ENCODE measurements around the gene PLIN3. TPM values are rescaled to one million over a fixed set of nuclear protein-coding genes. Genes with fewer than 3 reads are reported as not detected.
"Not testable (repeated sequence)": the region's sequence is repeated elsewhere in the genome, so short reads cannot be mapped to it uniquely, and the experiment has no call there.

PLIN3 gene
- 10 to 100 TPM; 34.2 to 54.6 (median 40.5) TPM for polyA plus RNA-seq (ENCODE audit: insufficient read depth in 1 of 5, insufficient read length in 5 of 5, low replicate concordance in 1 of 5)
- long read RNA-seq, donor 1, transcript PLIN3-201 (8 exons, 2,333 nt) = major isoform, 34 of 45 reads
- long read RNA-seq, donor 1, partial matches to known transcripts = 10 of 45 reads
- long read RNA-seq, donor 1, other reads (novel, unspliced or antisense) = 0 of 45 reads
- long read RNA-seq, donor 2, transcript PLIN3-201 (8 exons, 2,333 nt) = major isoform, 26 of 41 reads
- long read RNA-seq, donor 2, partial matches to known transcripts = 15 of 41 reads
- long read RNA-seq, donor 2, other reads (novel, unspliced or antisense) = 0 of 41 reads
- long read RNA-seq, donor 3, transcript PLIN3-201 (8 exons, 2,333 nt) = major isoform, 35 of 46 reads
- long read RNA-seq, donor 3, partial matches to known transcripts = 8 of 46 reads
- long read RNA-seq, donor 3, other reads (novel, unspliced or antisense) = 0 of 46 reads
- long read RNA-seq, donor 4, transcript PLIN3-201 (8 exons, 2,333 nt) = major isoform, 17 of 24 reads
- long read RNA-seq, donor 4, partial matches to known transcripts = 7 of 24 reads
- long read RNA-seq, donor 4, other reads (novel, unspliced or antisense) = 0 of 24 reads
- long read RNA-seq, donor 5, transcript PLIN3-201 (8 exons, 2,333 nt) = major isoform, 27 of 53 reads
- long read RNA-seq, donor 5, partial matches to known transcripts = 24 of 53 reads
- long read RNA-seq, donor 5, other reads (novel, unspliced or antisense) = 0 of 53 reads
- long read RNA-seq, donor 6, transcript PLIN3-201 (8 exons, 2,333 nt) = major isoform, 27 of 46 reads
- long read RNA-seq, donor 6, partial matches to known transcripts = 16 of 46 reads
- long read RNA-seq, donor 6, other reads (novel, unspliced or antisense) = 0 of 46 reads
- long read RNA-seq, donor 7, transcript PLIN3-201 (8 exons, 2,333 nt) = major isoform, 32 of 90 reads
- long read RNA-seq, donor 7, partial matches to known transcripts = 56 of 90 reads
- long read RNA-seq, donor 7, other reads (novel, unspliced or antisense) = 0 of 90 reads
- long read RNA-seq, donor 8, transcript PLIN3-201 (8 exons, 2,333 nt) = major isoform, 8 of 8 reads
- long read RNA-seq, donor 8, partial matches to known transcripts = 0 of 8 reads
- long read RNA-seq, donor 8, other reads (novel, unspliced or antisense) = 0 of 8 reads

GRCh38 chr19:4867534-4868285 is at the start of gene PLIN3:
TSS of gene PLIN3 (minus strand) at chr19:4867667. CDS start at chr19:4861394, 6,273 bp downstream.
- DNase-seq = peak; percentile 93 to 96

GRCh38 chr19:4916292-4917082 is 49.0 kb upstream of the PLIN3 start:
- no peak for DNase-seq

- DNase-seq = no peak
Measured at GRCh38 chr19:4914736-4915501, 47.5 kb upstream of the PLIN3 start.

GRCh38 chr19:4913996-4914735 is 46.7 kb upstream of the PLIN3 start:
- DNase-seq = no peak

GRCh38 chr19:4911786-4912672 is 44.6 kb upstream of the PLIN3 start:
- peak; percentile 42 to 58 for DNase-seq

GRCh38 chr19:4911314-4911713 is 43.8 kb upstream of the PLIN3 start:
- no peak for DNase-seq

- peak in 1 of 2 donors; percentile 11 for DNase-seq
Measured at GRCh38 chr19:4910594-4911281, 43.3 kb upstream of the PLIN3 start.

- DNase-seq = peak; percentile 84 to 87
Measured at GRCh38 chr19:4909897-4910593, 42.6 kb upstream of the PLIN3 start.

- peak in 1 of 2 donors; percentile 23 for DNase-seq
Measured at GRCh38 chr19:4909156-4909896, 41.9 kb upstream of the PLIN3 start, which contains the start of gene UHRF1. TSS of gene UHRF1 (plus strand) at chr19:4909501. CDS start at chr19:4910886, 1,385 bp downstream.

GRCh38 chr19:4908781-4909155 is 41.3 kb upstream of the PLIN3 start:
- no peak for DNase-seq

- no peak for DNase-seq
Measured at GRCh38 chr19:4908360-4908759, 40.9 kb upstream of the PLIN3 start.

GRCh38 chr19:4906963-4907362 is 39.5 kb upstream of the PLIN3 start:
- DNase-seq = no peak

GRCh38 chr19:4904481-4904880 is 37.0 kb upstream of the PLIN3 start:
- no peak for DNase-seq

- DNase-seq = no peak
Measured at GRCh38 chr19:4902796-4903195, 35.3 kb upstream of the PLIN3 start, which contains the start of gene ARRDC5. TSS of gene ARRDC5 (minus strand) at chr19:4902896. CDS start at chr19:4902825, 71 bp downstream.

GRCh38 chr19:4900879-4901278 is 33.4 kb upstream of the PLIN3 start:
- DNase-seq = not testable (repeated sequence)
